ENCODE results near the gene RAB33A. TPM values are rescaled to one million over a fixed set of nuclear protein-coding genes. Genes with fewer than 3 reads are reported as not detected.

Gene RAB33A
- polyA plus RNA-seq, 3 donors: 0.13 to 2.1 (median 1.6) TPM

DNA sequence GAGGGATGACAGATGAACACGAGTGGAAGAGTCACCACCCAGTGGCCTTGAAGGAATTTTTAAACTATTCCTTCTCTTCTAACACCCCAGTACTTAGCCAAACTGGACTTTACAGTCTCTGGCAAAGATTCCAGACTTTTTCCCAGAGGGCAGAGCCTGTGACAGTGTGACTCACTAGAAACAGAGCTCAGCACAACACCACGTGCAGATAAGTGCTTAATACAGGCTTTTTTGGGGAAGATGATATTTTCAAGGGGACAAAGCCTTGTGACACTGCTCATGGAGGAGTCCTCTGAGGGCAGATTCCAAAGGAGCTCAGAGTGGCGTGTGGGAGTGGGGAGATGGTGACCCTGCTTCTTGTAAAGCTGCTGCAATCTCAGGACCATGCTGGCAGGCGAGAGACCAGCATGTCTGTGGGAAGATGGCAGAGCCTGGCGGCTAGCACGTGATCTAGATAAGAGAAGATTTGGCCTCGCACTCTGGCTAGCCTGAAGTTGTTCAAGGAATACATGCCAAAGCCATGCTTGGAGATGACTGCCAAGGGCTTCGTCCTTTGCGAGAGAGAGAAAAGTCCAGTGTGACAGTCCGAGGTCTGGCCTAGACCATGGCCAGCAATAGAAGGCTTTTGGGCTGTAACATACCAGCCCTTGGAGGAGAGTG is 2.4 kb downstream of the RAB33A start:
- H3K36me3 ChIP-seq (replicated peaks in 1 of 2; ENCODE audit: control insufficient read depth in 1 of 2, insufficient read depth in 2 of 2, low read length in 2 of 2): no peaks in the 10 kb centered on the region
- H2AFZ ChIP-seq (ENCODE audit: insufficient read depth, low read depth, low read length, poor library complexity, severe bottlenecking): peak overlapping the region; percentile 68
- intact Hi-C loops (cut with micrococcal nuclease): no loop called here
- peak overlapping the region; percentile 65 to 88 for H3K27ac ChIP-seq (ENCODE audit: low read depth in 1 of 2, low read length in 2 of 2)
- peak in 2 of 3 donors; percentile 28 to 67 for DNase-seq
- Mint-ChIP-seq H3K36me3 (no peaks in the 10 kb centered on the region), H3K4me1 (peaks cover 46% of the 10 kb centered on the region), H3K4me3 (no peak overlapping the region), H3K9me3 (peaks cover 0 to 10% (median 0%) of the 10 kb centered on the region in 7 donors), H3K27ac (peak overlapping the region; percentile 83 to 96 (median 90)), H3K27me3 (ENCODE audit: low read depth in 3 of 3) (peaks cover 0 to 8% (median 1%) of the 10 kb centered on the region in 3 donors)
- H3K4me2 ChIP-seq (replicated peaks; ENCODE audit: extremely low read depth, low read length, poor library complexity, severe bottlenecking): peak overlapping the region; percentile 85
- no peaks in the 10 kb centered on the region for H4K20me1 ChIP-seq (ENCODE audit: insufficient read depth, low read length)
- peak overlapping the region; percentile 62 for H3K9ac ChIP-seq (ENCODE audit: insufficient read depth, low read length, poor library complexity, severe bottlenecking)
- WGBS (ENCODE audit: insufficient coverage): 93% methylated on average over 8 of the region's 10 CpGs
- TF ChIP-seq, protein P1, sequence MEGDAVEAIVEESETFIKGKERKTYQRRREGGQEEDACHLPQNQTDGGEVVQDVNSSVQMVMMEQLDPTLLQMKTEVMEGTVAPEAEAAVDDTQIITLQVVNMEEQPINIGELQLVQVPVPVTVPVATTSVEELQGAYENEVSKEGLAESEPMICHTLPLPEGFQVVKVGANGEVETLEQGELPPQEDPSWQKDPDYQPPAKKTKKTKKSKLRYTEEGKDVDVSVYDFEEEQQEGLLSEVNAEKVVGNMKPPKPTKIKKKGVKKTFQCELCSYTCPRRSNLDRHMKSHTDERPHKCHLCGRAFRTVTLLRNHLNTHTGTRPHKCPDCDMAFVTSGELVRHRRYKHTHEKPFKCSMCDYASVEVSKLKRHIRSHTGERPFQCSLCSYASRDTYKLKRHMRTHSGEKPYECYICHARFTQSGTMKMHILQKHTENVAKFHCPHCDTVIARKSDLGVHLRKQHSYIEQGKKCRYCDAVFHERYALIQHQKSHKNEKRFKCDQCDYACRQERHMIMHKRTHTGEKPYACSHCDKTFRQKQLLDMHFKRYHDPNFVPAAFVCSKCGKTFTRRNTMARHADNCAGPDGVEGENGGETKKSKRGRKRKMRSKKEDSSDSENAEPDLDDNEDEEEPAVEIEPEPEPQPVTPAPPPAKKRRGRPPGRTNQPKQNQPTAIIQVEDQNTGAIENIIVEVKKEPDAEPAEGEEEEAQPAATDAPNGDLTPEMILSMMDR (IDR thresholded peaks at IDR 0.05): no peak
- peaks cover 44 to 52% of the 10 kb centered on the region in 2 donors for H3K4me1 ChIP-seq (ENCODE audit: control insufficient read depth in 1 of 2, insufficient read depth in 2 of 2, low read length in 2 of 2)
- peak overlapping the region in 1 of 3 experiments; percentile 75 for H3K4me3 ChIP-seq (replicated peaks in 1 of 3; ENCODE audit: low read depth in 2 of 3, low read length in 3 of 3)
- H3K9me3 ChIP-seq (replicated peaks in 1 of 2; ENCODE audit: control insufficient read depth in 1 of 2, insufficient read depth in 1 of 2, low read length in 2 of 2): no peaks in the 10 kb centered on the region
- no peaks in the 10 kb centered on the region for H3K79me2 ChIP-seq (ENCODE audit: insufficient read depth, low read length)
- no peaks in the 10 kb centered on the region for H3K27me3 ChIP-seq (ENCODE audit: control insufficient read depth in 2 of 2, insufficient read depth in 2 of 2, low read length in 2 of 2)

DNA sequence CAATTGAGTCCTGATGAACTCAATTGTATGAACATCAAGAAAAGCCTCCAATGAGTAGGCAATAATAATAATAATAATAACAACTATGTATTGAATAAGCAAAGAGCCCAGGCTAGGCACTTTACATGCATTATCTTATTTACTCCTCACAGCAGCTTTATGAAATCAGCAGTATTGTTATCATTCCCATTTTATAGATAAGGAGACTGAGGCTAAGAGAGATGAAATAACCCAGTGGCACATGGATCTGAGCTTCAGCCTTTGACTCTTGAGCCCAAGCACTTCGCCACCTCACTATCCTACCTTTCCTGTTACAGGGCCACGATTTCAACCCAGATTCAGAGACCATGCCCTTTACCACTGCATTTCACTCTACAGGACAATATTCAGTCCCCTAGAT is 3.2 kb downstream of the RAB33A start:
- intact Hi-C loops (cut with micrococcal nuclease): no loop called here
- no peaks in the 10 kb centered on the region for H3K27me3 ChIP-seq (ENCODE audit: control insufficient read depth in 2 of 2, insufficient read depth in 2 of 2, low read length in 2 of 2)
- peaks cover 51% of the 10 kb centered on the region for H3K4me1 Mint-ChIP-seq
- no peaks in the 10 kb centered on the region for H3K36me3 ChIP-seq (replicated peaks in 1 of 2; ENCODE audit: control insufficient read depth in 1 of 2, insufficient read depth in 2 of 2, low read length in 2 of 2)
- TF ChIP-seq, protein P1 (IDR thresholded peaks at IDR 0.05): no peak
- H3K4me1 ChIP-seq (ENCODE audit: control insufficient read depth in 1 of 2, insufficient read depth in 2 of 2, low read length in 2 of 2): peaks cover 44 to 52% of the 10 kb centered on the region in 2 donors
- peaks cover 0 to 8% (median 1%) of the 10 kb centered on the region in 3 donors for H3K27me3 Mint-ChIP-seq (ENCODE audit: low read depth in 3 of 3)
- H3K27ac Mint-ChIP-seq: peak overlapping the region in 2 of 7 donors; percentile 37 to 96
- no peak overlapping the region for H3K4me2 ChIP-seq (replicated peaks; ENCODE audit: extremely low read depth, low read length, poor library complexity, severe bottlenecking)
- no peaks in the 10 kb centered on the region for H4K20me1 ChIP-seq (ENCODE audit: insufficient read depth, low read length)
- H2AFZ ChIP-seq (ENCODE audit: insufficient read depth, low read depth, low read length, poor library complexity, severe bottlenecking): no peak overlapping the region
- peaks cover 0 to 10% (median 0%) of the 10 kb centered on the region in 7 donors for H3K9me3 Mint-ChIP-seq
- no peaks in the 10 kb centered on the region for H3K9me3 ChIP-seq (replicated peaks in 1 of 2; ENCODE audit: control insufficient read depth in 1 of 2, insufficient read depth in 1 of 2, low read length in 2 of 2)
- no peaks in the 10 kb centered on the region for H3K36me3 Mint-ChIP-seq
- no peak overlapping the region for H3K9ac ChIP-seq (ENCODE audit: insufficient read depth, low read length, poor library complexity, severe bottlenecking)
- no CpG with 5 or more reads among the region's 2 CpGs for WGBS (ENCODE audit: insufficient coverage)
- no peak overlapping the region for H3K27ac ChIP-seq (ENCODE audit: low read depth in 1 of 2, low read length in 2 of 2)
- no peaks in the 10 kb centered on the region for H3K79me2 ChIP-seq (ENCODE audit: insufficient read depth, low read length)
- DNase-seq: no peak
- no peak overlapping the region for H3K4me3 ChIP-seq (replicated peaks in 1 of 3; ENCODE audit: low read depth in 2 of 3, low read length in 3 of 3)
- H3K4me3 Mint-ChIP-seq: no peak overlapping the region
